GM12892 (cell line): Measurements from ENCODE around the gene POLH.

Experiments used
- POLR2A ChIP-seq: IDR thresholded peaks from 2 replicates; pipeline ENCODE4 v1.6.1; 2011; ENCODE audit warnings: low read depth, low read length, control low read depth
- POLR2AphosphoS5 ChIP-seq: IDR thresholded peaks from 2 replicates; pipeline ENCODE4 v1.6.1; 2011; ENCODE audit warnings: low read depth, low read length, control low read depth

DNA sequence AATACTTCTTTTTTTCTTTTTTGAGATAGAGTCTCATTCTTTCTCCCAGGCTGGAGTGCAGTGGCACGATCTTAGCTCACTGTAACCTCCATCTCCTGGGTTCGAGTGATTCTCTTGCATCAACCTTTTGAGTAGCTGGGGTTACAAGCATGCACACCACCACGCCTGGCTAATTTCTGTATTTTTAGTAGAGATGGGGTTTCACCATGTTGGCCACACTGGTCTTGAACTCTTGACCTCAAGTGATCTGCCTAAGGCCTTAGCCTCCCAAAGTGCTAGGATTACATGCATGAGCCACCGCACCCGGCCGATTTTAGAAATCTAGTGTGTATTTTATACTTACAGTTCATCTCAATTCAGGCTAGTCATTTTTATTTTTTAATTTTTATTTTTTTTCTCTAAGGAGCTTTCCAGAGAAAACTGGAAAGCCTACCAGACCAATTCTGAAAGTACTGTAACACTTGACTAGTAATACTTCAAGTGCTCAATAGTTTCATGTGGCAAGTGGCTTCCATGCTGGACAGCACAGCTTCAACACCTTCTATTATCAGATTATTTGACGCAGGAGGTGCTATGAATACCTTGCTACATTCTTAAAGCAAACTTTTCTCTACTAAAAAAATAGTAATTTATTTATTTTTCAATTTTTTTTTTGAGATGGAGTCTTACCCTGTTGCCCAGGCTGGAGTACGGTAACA lies 34.1 kb upstream of the POLH start:
- TF ChIP-seq POLR2A (no peak), POLR2AphosphoS5 (no peak)
